HG02885 (cell line): ENCODE measurements around the gene GRPEL1.
A peak's percentile ranks its signal among the peaks of the same experiment; 100 is the strongest.
"Not testable (repeated sequence)": the region's sequence is repeated elsewhere in the genome, so short reads cannot be mapped to it uniquely, and the experiment has no call there.

ENCODE experiments used
- ATAC-seq: cut with Tn5 transposase; IDR thresholded peaks from one replicate; pipeline ENCODE4 v1.9.1; 2021; ENCODE audit warnings: mild to moderate bottlenecking; ENCODE audit not compliant: unreplicated experiment, poor library complexity

The GRPEL1 gene

DNA sequence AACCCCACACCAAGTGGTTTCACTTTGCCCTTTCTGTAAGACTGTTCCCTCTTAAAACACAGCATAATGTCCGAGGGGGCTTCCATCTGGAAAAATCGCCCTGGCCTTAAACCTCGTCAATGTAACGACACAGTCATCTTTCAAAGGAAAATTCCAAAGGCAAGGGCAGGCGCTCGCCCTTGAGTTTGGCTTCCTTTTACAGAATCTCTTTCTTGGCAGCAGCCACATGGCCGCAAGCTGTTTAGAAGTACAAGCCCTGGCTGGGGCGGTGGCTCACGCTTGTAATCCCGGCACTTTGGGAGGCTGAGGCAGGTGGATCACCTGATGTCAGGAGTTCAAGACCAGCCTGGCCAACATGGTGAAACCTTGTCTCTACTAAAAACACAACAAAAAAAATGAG is 27.1 kb upstream of the GRPEL1 start:
- no peak for ATAC-seq

DNA sequence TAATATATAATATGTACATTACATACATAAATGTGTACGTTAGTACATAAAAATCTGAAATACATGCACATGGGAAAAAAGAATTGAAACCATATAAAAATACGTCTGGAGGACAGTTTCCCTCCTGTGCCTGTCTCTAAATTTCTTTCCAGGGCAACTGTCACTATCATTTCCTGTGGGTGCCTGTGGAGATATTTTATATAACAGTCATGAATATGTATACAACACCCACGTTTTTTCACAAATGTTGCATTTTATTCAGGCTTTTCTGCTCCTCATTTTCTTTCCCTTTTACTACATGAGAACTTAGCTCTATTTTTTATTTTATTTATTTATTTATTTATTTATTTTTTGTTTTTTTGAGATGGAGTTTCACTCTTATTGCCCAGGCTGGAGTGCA is 24.2 kb upstream of the GRPEL1 start:
- ATAC-seq = no peak

DNA sequence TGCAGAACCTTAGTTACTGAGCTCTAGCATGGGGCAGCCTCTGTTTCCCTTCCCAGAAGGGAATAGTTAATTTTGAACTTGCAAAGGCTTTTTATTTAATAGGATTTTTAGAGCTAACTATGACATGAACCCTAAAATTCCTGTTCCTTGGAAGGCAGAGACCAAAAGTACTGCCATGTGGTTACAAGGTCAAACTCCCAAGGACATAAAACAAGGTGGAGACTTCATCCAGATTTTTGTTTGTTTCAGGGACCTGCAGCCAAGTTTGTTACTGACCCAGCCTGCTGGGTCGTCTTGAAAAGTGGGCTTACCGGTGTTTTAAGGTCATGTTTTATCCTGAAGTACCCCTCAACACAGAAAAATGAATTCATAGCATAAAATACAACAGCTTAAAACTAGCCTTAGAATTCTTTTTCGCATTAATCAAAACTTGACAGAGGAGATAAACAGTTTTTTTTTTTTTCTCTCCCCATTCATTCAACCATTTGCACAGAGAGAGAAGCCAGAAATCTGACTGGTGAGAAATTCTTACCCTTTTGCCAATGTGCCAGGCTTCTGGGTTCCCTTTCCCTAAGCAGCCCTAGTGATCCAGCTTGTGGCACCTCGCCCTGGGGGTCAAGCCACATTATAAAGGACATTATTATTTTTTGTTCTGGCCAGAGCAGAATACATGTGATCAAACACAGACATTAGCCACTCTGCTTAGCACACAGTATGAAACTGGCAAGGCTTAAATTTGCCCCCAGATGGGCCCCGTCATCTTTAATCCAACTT is 21.5 kb upstream of the GRPEL1 start:
- ATAC-seq = no peak

DNA sequence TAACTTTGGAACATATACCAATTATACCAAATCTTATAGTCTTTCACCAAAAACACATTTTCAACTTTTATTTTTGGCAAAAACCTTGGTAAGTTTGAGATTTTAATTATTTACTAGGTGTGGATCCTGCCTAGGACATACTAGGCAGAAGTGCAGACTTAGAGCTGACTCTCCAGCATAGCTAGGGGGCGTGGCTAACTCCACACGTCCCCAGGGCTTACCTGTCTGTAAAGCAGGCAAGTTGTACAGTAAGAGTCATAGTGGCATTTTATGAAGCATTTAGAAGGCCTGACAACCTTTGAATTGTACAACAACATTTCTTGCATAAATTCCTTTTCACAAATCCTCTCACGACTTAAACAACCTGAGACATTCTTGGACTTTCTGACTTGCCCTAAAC is 19.2 kb upstream of the GRPEL1 start:
- ATAC-seq = no peak

DNA sequence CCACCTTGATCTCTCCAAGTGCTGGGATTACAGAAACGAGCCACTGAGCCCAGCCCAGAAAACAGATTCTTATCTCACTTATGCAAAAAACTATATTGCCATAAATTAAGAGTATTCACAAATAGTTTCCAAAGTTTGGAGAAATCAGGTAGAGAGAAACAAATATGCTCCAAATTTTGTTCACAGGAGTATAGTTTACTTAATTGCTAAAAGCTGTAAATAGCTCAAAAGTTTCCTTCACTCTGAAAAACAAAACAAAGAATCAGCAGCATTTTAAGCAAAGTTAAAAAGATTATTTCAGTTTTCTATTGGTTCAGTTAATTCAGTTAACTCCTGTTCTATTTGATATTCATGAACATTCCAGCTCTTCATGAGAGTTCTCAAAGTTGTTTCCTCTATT is 18.5 kb upstream of the GRPEL1 start:
- ATAC-seq = no peak

DNA sequence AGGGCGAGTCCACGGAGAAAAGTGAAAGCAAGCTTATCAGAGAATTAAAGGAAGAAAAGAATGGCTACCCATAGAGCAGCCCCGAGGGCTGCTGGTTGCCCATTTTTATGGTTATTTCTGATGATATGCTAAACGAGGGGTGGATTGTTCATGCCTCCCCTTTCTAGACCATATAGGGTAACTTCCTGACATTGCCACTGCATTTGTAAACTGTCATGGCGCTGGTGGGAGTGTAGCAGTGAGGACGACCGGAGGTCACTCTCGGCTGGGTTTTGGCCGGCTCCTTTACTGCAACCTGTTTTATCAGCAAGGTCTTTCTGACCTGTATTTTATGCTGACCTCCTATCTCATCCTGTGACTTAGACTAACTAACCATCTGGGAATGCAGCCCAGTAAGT is 16.7 kb upstream of the GRPEL1 start:
- not testable (repeated sequence) for ATAC-seq

DNA sequence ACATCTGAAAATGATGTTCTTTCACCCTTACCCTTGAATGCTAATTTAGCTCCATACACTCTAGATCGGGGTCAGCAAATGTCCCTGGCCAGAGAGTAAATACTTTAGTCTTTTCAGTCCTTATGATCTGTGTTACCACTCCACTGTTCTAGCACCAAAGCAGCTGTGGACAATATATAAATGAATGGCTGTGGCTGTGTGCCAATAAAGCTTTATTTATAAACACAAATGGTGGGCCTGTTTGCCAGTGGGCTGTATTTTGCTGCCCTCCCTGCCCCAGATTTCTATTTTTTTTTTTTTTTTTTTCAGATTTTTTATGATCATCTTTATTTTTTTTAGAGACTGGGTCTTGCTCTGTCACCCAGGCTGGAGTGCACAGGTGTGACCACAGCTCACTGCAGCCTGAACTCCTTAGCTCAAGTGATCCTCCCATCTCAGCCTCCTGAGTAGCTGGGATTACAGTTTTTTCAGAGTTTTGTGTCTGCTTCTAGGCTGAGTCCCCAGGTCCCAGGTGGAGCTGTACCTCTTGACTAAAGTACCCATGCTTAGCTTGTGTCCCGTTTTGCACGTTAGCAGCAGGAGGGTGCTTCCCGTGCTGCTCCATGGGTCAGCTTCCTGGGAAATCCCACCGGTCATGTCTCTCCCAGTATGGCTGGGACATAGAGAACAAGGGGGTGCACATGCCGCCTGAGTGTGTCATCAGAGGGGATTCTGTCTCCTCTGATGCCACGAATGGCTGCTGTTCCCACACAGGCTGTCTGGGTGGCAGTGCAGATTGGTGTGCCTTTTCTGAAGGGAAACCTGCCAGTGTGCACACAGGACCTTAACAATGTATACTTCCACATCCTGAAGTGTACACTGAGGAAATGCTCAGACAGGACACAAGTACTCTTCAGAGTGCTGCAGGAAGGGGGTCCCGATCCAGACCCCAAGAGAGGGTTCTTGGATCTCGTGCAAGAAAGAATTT is 16.0 kb upstream of the GRPEL1 start:
- no peak for ATAC-seq

DNA sequence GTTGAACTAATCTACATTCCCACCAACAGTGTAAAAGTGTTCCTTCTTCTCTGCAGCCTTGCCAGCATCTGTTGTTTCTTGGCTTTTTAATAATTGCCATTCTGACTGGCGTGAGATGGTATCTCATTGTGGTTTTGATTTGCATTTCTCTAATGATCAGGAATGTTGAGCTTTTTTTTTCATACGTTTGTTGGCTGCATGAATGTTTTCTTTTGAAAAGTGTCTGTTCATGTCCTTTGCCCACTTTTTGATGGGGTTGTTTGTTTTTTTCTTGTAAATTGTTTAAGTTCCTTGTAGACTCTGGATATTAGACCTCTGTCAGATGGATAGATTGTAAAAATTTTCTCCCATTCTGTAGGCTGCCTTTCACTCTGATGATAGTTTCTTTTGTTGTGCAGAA is 12.0 kb upstream of the GRPEL1 start:
- not testable (repeated sequence) for ATAC-seq

DNA sequence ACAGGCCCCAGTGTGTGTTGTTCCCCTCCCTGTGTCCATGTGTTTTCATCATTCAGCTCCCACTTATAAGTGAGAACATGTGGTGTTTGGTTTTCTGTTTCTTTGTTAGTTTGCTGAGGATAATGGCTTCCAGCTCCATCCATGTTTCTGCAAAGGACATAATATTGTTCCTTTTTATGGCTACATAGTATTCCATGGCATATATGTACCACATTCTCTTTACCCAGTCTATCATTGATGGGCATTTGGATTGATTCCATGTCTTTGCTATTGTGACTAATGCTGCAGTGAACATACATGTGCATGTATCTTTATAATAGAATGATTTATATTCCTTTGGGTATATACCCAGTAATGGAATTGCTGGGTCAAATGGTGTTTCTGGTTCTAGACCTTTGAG is 11.6 kb upstream of the GRPEL1 start:
- not testable (repeated sequence) for ATAC-seq

DNA sequence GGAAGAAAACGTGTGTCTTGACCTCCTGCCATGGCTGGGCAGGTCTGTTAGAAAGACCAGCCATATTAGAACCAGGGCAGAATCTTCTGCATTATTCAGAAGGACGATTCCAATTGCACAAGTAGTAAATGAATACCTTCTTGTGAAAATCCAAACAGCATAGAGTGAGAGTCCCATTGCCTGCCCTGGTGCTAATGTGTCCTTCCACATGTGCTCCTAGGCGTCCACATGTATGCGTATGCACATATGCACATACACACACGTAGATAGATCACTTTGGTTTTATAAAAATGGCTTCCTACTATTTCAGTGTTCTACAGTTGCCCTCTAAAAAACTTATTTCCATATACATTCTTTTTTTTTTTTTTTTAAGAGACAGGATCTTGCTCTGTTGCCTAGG is 10.2 kb upstream of the GRPEL1 start:
- no peak for ATAC-seq

DNA sequence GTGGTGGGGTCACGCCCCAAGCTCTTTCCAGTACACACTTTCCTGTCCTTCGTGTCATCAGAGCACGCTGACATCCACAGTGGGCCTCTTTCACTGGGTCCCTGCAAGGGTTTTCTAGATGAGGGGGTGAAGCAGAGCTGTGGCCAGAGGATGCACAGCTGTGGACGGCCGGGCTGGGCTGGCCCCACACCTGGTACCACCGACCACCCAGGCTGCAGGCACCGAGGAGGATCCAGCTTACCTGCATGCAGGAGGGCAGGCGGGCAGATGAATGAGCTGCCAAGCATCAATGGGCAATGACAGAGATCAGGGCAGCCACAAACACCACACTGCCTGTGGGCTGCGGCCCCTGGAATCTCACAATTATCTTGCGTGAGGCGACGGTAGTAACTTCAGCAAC is 9.5 kb upstream of the GRPEL1 start:
- ATAC-seq = no peak

DNA sequence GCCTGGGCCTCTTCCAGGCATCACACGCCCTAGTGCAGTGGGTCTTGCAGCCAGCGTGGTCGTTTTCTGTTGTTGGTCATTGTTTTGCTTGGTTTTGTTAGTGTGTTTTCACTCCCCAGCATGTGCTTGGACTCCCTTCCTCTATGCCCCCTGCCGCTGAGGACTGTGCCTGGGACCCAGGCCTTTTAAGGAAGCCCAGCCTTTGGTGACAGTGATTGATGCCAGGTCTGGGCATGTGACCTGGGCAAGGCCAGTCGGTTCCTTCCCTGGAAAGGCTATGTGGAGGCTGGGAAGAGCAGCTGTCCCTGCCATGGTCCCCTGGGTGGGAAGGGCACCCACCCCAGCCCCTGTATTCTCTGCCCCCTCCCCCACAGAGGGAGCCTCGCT is 8.8 kb upstream of the GRPEL1 start:
- no peak for ATAC-seq

DNA sequence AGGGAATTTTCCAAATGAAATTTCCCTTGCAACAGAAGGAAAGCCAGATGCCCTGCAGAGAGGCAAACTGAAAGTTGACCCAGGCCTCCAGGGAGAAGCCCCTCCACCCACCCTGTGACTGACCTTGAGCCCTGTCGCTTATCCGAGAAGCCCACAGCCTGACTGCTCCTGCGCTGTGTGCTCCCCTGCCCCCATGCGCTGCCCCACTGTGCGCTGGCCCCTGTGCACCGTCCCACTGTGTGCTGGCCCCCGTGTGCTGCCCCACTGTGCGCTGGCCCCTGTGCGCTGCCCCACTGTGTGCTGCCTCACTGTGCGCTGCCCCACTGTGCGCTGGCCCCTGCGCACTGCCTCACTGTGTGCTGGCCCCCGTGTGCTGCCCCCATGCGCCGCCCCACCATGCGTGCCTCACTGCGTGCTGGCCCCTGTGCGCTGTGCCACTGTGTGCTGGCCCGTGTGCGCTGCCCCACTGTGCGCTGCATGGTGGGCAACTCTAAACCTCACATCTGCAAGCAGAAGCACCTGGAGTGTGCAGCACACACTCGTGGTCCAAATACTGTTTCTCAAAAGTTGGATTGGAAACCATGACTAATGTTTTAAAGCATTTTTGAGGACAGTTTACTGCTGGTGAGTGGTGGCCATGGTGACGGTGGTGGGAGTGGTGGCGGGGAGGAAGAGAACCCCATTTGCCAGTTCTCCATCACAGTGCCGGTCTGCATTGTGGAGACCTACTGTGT is 8.3 kb upstream of the GRPEL1 start:
- ATAC-seq = no peak

DNA sequence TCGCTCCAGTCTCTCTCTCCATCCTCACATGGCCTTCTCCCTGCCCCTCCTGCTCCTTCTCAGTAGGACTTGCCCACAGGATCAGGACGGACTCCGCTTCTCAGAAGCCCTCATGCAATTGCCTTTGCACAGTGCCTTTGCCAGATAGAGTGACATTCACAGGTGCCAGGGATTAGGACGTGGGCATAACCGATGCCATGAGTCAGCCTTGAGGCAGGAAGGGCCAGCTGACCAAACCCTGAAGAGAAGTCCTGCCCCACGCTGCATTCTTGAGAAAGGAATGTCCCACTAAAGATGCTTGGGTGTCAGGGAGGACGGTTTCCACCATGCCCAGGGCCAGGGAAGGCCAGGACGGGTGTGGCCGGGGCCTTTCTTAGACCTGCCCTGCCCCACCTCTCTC is 6.6 kb upstream of the GRPEL1 start:
- no peak for ATAC-seq

DNA sequence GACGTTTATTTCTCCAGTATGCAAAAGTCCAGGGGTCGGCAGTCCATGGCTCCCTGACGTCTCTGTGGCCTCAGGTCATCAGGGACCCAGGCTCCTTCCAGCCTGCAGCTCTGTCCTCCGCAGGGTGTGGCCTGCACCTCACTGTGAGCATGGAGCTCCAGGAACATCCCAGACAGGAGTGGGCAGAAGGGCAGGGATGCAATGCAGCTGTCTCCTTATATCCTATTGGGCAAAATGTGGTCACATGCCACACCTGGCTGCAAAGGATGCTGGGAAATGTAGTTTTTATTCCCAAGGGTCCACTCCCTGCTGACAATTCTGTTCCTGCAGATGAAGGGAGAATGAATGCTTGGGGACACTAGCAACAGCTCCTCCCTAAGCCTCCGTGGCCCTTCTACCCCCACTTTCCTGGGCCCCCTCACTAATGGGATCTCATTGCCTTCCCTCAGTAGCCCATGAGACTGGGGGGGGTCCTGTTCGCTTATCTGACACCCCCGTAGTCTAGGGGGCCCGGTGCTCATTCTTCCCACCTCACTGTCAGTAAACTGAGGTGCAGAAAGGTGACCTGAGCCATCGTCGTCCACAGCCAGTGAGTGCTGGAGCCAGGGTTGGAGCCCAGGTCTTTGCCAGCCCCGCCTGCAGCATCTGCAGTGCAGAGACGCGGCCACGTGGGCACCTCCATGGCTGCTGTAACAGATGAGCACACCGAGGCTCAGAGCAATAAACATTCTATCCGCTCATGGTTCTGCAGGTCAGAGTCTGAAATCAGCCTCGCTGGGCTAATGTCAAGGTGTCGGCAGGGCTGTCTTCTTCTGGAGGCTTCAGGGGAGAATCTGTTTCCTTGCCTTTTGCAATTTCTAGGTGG is 5.9 kb upstream of the GRPEL1 start:
- ATAC-seq = no peak

DNA sequence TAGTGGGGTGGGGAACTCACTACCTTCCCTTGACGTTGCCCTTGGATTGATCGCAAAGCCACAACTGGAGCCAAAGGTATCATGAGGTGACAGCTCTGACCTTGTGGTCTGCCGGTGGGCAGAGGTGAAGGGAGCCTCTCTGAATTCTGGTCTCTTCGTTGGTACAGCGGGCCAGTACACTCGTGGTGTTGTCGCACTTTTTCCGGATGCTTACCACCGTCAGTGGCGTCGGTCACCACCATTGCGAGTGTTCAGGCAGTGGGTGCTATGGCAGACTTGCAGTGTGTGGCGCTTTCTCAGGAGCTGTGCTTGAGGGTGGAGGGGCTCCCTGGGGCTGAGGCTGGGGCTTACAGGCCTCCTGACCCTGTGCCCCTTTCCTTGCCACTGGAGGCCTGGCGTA is 5.2 kb upstream of the GRPEL1 start:
- no peak for ATAC-seq

DNA sequence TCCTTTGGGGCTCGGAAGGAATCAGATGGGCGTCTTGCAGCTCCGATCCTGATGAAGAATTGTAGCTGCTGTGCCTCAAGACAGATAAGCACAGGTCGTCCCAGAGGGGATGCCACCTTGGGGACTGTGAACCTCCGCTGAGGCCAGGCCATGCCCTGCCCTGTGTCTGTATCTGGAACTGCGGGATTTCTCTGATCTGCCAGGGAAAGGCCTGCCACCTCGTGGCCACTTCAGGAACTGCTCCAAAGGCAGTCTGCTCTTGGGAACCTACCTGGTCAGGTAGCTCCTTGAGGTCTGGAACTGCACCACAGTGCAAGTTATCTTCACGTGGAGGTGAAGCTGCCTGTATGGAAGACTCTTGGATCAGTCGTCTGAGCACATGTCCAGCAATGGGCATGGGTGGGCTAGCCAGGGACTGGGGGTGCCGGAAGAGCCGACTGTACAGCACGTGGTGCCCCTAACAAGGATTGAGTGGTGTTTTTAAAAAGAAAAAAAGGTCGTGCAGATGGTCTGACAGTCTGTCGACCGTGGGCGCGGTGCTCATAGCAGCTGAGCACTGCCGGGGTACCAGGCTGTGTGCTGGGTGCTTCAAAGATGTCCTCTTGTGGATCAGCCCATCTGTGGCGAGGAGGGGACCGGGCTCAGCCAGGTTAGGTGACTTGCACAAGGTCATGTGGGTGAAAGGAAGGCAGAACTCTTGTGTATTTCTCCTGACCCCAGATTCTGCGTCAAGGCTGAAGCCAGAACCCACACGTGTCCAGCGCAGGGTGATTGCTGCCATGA is 3.1 kb upstream of the GRPEL1 start:
- ATAC-seq = peak; percentile 31

DNA sequence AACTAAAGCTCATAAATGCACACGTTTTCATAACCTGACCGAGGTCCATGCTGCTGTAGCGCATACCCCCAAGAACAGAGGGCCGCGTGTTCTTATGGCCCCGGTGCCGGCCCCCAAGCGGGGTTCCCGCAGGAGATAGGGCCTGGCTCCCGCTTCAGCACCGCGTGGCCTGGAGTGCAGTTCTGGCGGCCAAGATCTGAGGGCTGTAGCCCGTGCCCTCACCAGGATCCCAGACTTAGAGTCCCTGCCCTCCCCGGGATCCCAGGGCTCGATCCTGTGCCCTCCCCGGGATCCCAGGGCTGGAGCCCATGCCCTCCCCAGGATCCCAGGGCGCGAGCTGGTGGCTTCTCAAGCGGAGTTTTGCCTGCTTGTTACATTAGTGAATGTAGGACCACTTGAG is 1.0 kb upstream of the GRPEL1 start:
- no peak for ATAC-seq

DNA sequence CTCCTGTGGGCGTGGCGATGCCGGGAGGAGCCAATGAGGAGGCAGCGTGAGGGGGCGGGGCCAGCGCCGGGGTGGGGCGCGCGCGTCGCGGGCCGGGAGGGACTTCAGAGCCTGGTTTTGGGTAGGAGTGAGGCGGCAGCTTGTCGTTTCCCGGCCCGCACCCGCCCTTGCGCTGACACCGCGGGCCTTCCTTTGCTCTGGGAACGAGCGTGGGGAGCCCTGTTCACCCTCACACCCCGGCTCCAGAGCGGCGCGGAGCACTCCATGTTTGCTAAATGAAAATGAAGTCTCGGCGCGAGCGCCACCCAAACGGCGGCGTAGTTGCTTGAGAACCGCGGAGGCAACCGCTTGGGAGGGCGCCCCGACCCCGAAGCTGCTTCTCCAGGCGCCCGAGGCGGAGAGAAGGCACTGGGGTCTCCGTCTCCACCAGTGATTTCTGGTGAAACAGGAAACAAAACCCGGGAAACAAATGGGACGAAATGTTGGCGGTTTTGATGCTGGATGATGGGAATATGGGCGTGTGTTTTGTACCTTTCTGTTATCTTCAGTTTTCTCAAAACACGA is 497 bp upstream of the GRPEL1 start:
- ATAC-seq = peak; percentile 21
